Measurements from ENCODE around the gene TOGARAM2. TPM values are rescaled to one million over a fixed set of nuclear protein-coding genes. Genes with fewer than 3 reads are reported as not detected.

Gene TOGARAM2
- total and polyA plus RNA-seq, 2 experiments from 2014 or later = not detected

DNA sequence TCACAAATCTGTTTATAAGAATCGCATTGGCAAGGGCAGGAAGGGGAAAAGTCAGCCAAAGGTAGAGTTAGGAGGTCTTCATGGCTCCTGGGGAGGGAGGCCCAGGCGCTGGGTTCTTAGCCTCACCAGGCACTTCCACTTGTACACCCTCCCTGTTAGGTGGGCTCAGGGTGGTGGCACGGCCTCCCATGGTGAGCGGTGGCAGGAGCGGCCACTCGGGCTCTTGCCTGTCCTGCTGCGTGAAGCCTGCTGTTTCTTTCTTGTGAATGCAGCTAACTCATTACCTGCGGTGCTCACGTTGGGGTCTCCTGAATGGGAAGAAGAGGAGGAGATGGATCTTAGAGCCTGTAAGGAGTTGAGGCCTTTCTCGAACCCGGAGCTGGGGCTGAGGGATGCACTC, 40.8 kb downstream of the TOGARAM2 start:
- H3K9me3 ChIP-seq (ENCODE audit: low read depth) = no peaks in the 10 kb centered on the region
- H3K27me3 ChIP-seq (replicated peaks; ENCODE audit: insufficient read depth) = 0 out of 2 replicates have a peak, but pooled peaks cover 12% of the 10 kb centered on the region
- no peaks in the 10 kb centered on the region for H3K4me1 ChIP-seq (ENCODE audit: insufficient read depth)
- no peak overlapping the region for H3K9ac ChIP-seq
- H3K9me2 ChIP-seq (ENCODE audit: insufficient read depth) = no peaks in the 10 kb centered on the region
- no peaks in the 10 kb centered on the region for H3K36me3 ChIP-seq (ENCODE audit: low read depth)
- WGBS, 2 experiments (ENCODE audit: low coverage in 1 of 2, low lambda C conversion rate in 2 of 2, missing lambda C conversion rate in 2 of 2) = 80 to 82% methylated on average over 11 of the region's 11 CpGs
- no peaks in the 10 kb centered on the region for H3F3A ChIP-seq (ENCODE audit: insufficient read depth)
- H2AFZ ChIP-seq = no peak overlapping the region
- in situ Hi-C loops (cut with MboI) = no loop called here
- H3K79me2 ChIP-seq (ENCODE audit: insufficient read depth) = no peaks in the 10 kb centered on the region
- H4K20me1 ChIP-seq (ENCODE audit: insufficient read depth) = no peaks in the 10 kb centered on the region
- DNase-seq = no peak
- TF ChIP-seq EZH2 (IDR thresholded peaks at IDR 0.05; ENCODE audit: insufficient read depth, poor library complexity, severe bottlenecking) (no peak), EZH2phosphoT487 (IDR thresholded peaks at IDR 0.05; ENCODE audit: insufficient read depth, low read depth) (no peak)
- no peak overlapping the region for H3K27ac ChIP-seq
- H3K4me3 ChIP-seq = no peak overlapping the region
- no peak overlapping the region for H3K4me2 ChIP-seq (ENCODE audit: unreplicated experiment)

DNA sequence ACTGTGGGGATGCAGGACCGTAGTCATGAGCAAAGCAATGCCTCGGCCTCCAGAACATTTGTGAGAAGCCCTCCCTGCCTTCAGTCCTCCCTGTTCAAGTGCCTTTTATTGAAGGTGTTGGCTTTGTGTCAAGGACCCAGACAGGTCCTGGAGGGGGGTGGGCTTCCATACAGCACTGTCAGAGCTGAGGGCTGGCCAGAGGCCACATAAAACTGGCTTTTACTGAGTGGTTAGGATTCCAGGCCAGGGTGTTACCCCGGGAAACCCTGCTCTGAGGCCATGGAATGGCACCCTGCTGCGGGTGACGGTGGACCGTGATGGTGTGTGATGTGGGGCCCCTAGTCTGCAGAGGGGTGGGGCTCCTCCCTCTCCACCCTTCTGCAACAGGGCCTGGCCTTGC, 41.6 kb downstream of the TOGARAM2 start:
- H3K9me3 ChIP-seq (ENCODE audit: low read depth) = no peaks in the 10 kb centered on the region
- no peak overlapping the region for H3K27ac ChIP-seq
- no peaks in the 10 kb centered on the region for H3K79me2 ChIP-seq (ENCODE audit: insufficient read depth)
- no peaks in the 10 kb centered on the region for H4K20me1 ChIP-seq (ENCODE audit: insufficient read depth)
- H3K9ac ChIP-seq = no peak overlapping the region
- 0 out of 2 replicates have a peak, but pooled peaks cover 12% of the 10 kb centered on the region for H3K27me3 ChIP-seq (replicated peaks; ENCODE audit: insufficient read depth)
- no peak overlapping the region for H2AFZ ChIP-seq
- no peak overlapping the region for H3K4me2 ChIP-seq (ENCODE audit: unreplicated experiment)
- H3K36me3 ChIP-seq (ENCODE audit: low read depth) = no peaks in the 10 kb centered on the region
- H3K4me3 ChIP-seq = no peak overlapping the region
- H3K9me2 ChIP-seq (ENCODE audit: insufficient read depth) = no peaks in the 10 kb centered on the region
- in situ Hi-C loops (cut with MboI) = no loop called here
- H3K4me1 ChIP-seq (ENCODE audit: insufficient read depth) = no peaks in the 10 kb centered on the region
- 65 to 74% methylated on average over 6 of the region's 6 CpGs for WGBS, 2 experiments (ENCODE audit: low coverage in 1 of 2, low lambda C conversion rate in 2 of 2, missing lambda C conversion rate in 2 of 2)
- TF ChIP-seq EZH2 (IDR thresholded peaks at IDR 0.05; ENCODE audit: insufficient read depth, poor library complexity, severe bottlenecking) (no peak), EZH2phosphoT487 (IDR thresholded peaks at IDR 0.05; ENCODE audit: insufficient read depth, low read depth) (no peak)
- no peaks in the 10 kb centered on the region for H3F3A ChIP-seq (ENCODE audit: insufficient read depth)
- no peak for DNase-seq

DNA sequence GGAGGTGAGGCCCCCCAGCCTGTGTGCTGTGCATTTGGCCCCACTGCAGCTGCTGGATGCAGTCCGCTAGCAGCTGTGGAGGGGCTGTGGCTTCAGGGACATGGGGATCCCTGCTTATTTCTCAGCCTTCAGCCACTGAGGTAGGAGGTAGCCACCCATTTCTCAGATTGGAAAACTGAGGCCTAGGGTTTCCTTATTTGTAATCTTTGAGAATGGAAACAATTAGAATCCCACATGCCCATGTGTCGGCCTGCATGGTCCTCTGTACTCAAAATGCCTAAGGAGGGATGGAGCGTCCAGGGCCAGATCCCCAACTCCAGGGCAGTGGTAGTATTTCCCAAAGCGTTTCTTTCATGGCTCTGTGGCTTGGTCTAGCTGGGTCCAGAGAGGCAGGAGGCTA, 42.1 kb downstream of the TOGARAM2 start:
- in situ Hi-C loops (cut with MboI) = no loop called here
- Histone ChIP-seq H3K4me1 (ENCODE audit: insufficient read depth) (no peaks in the 10 kb centered on the region), H3K27me3 (replicated peaks; ENCODE audit: insufficient read depth) (0 out of 2 replicates have a peak, but pooled peaks cover 12% of the 10 kb centered on the region), H3K9ac (no peak overlapping the region), H3K4me3 (no peak overlapping the region), H4K20me1 (ENCODE audit: insufficient read depth) (no peaks in the 10 kb centered on the region), H3K27ac (no peak overlapping the region), H2AFZ (no peak overlapping the region), H3K9me2 (ENCODE audit: insufficient read depth) (no peaks in the 10 kb centered on the region), H3K9me3 (ENCODE audit: low read depth) (no peaks in the 10 kb centered on the region), H3F3A (ENCODE audit: insufficient read depth) (no peaks in the 10 kb centered on the region), H3K79me2 (ENCODE audit: insufficient read depth) (no peaks in the 10 kb centered on the region), H3K4me2 (ENCODE audit: unreplicated experiment) (no peak overlapping the region), H3K36me3 (ENCODE audit: low read depth) (no peaks in the 10 kb centered on the region)
- no peak for TF ChIP-seq EZH2phosphoT487 (IDR thresholded peaks at IDR 0.05; ENCODE audit: insufficient read depth, low read depth)
- no peak for TF ChIP-seq EZH2 (IDR thresholded peaks at IDR 0.05; ENCODE audit: insufficient read depth, poor library complexity, severe bottlenecking)
- DNase-seq = no peak
- WGBS, 2 experiments (ENCODE audit: low coverage in 1 of 2, low lambda C conversion rate in 2 of 2, missing lambda C conversion rate in 2 of 2) = 54 to 55% methylated on average over 4 of the region's 4 CpGs

DNA sequence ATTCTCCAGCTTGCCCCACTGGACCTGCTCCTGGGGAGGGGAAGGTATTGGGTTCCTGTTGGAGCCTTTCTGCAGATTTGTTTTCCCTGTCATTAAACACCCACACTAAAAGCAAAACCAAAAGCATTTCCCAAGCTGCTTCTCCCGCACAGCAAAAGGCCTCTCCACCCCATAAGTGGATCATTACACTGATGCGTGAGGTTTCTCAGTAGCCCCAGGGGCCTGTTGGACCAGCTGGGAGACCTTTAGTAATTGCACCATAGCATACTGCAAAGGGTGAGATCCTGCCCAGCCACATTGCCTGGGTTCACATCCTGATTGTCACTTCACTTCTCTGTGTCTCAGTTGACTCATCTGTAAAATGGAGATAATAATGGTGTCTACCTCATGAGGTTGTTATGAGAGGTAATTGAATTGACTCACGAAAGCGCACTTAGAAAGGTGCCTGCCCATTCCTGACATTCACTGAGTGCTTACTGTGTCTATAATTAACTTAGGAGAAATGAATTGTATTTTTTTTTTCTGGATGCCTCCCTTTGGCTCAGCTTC, 43.9 kb downstream of the TOGARAM2 start:
- no peak for DNase-seq
- no peak overlapping the region for H3K4me2 ChIP-seq (ENCODE audit: unreplicated experiment)
- no peaks in the 10 kb centered on the region for H4K20me1 ChIP-seq (ENCODE audit: insufficient read depth)
- H3K9me3 ChIP-seq (ENCODE audit: low read depth) = no peaks in the 10 kb centered on the region
- in situ Hi-C loops (cut with MboI) = no loop called here
- no peaks in the 10 kb centered on the region for H3F3A ChIP-seq (ENCODE audit: insufficient read depth)
- H3K27me3 ChIP-seq (replicated peaks; ENCODE audit: insufficient read depth) = 0 out of 2 replicates have a peak, but pooled peaks cover 10% of the 10 kb centered on the region
- no peaks in the 10 kb centered on the region for H3K79me2 ChIP-seq (ENCODE audit: insufficient read depth)
- H3K36me3 ChIP-seq (ENCODE audit: low read depth) = no peaks in the 10 kb centered on the region
- H3K9ac ChIP-seq = no peak overlapping the region
- H3K4me3 ChIP-seq = no peak overlapping the region
- H3K9me2 ChIP-seq (ENCODE audit: insufficient read depth) = no peaks in the 10 kb centered on the region
- 99% methylated on average over 4 of the region's 4 CpGs for WGBS, 2 experiments (ENCODE audit: low coverage in 1 of 2, low lambda C conversion rate in 2 of 2, missing lambda C conversion rate in 2 of 2)
- TF ChIP-seq EZH2 (IDR thresholded peaks at IDR 0.05; ENCODE audit: insufficient read depth, poor library complexity, severe bottlenecking) (no peak), EZH2phosphoT487 (IDR thresholded peaks at IDR 0.05; ENCODE audit: insufficient read depth, low read depth) (no peak)
- H2AFZ ChIP-seq = no peak overlapping the region
- no peaks in the 10 kb centered on the region for H3K4me1 ChIP-seq (ENCODE audit: insufficient read depth)
- no peak overlapping the region for H3K27ac ChIP-seq

All from GM23248 (cell line).